ENCODE results near the gene TEX22. TPM values are rescaled to one million over a fixed set of nuclear protein-coding genes. Genes with fewer than 3 reads are reported as not detected.

The TEX22 gene, protein sequence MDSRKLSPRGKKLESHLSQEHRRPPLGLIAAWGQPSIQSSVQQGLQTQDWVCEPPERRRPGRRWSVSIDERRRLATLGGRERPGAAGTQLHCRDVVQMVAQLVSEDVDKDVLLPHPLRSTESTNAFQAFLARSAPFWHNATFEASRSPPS
- 0.20 and 0.73 TPM in 2 replicates for total RNA-seq

DNA sequence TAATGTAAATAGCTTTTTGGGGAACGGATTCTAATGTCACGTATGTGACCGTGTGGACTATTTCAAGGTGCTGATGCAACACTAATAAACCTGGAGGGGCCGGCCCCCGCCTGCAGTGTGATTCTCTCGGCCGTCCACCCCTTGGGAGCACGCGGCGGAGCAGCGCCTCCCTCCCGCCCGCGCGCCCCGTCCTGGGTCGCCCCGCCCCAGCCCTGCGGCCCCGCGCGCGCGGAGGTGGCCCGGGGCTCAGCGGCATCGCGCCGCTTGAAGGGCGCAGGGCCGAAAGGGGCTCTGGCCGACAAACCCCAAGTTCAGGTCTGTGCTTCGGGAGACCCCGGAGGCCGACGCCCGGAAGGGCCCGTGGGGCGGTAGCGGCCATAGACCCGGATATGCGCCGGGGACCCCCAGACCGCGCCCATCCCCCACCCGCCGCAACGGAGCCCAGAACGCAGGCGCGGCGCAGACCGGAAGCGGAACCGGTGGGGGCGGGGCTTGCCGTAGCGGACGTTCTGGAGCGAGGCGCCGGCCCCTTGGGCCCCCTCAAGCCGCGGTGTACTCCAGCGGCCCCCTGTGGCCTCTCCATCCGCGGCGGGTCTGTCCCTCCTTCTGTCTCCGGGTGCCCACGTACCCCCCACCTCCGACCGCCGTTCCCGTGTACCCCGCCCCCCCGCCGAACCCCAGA, at the start of gene TEX22:
TSS of gene TEX22 (plus strand) at position 495 of the 682 bp plus-strand sequence. CDS start 803 bp downstream, outside the sequence.

DNA sequence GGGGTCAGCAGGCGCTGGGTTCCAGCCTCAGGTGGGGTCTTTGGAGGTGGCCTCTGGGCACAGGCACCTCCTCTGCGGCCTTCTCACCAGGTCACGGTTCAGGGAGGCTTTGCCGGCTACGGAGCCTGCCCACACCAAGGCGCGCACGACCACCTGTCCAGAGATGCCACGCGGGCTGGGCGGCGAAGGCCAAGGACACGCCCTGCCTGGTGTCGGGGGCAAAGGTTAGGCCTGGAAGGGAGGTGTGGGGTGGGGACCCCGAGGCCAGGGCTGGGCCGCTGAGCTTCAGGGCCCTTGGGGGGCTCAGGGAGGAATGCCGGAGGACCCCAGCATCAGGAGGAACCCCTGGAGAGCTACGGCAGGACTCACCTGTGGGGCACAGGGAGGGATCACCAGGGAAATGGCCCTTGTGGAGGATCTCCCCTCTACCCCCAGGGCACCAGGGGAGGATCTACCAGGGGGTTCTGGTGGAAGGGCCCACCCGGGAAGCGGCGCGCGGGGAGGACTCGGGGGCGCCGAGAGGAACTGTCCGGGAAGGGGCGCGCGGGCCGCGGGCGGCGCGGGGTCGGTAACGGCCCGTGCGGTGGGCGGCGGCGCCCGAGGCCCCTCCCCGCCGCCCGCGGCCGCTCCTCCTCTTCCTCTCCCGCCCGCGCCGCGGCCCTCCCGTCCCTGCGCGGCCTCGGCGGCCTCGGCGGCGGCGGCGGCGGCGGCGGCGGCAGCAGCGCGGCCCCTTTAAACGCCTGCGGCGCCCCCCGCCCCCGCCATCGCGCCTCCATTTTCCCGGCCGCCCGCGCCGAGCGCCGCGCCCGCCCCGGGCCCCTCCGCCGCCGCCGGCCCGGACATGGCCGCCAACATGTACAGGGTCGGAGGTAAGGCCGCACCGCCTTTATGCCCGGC, 21.1 kb downstream of the TEX22 start, which contains the start of gene MTA1:
TSS of gene MTA1 (plus strand) at position 633 of the 897 bp plus-strand sequence. CDS start at position 842, 209 bp downstream.

Other genes with a start within 250 kb of the TEX22 start
- 0.37 and 0.59 TPM in 2 replicates for gene JAG2, start 229.8 kb upstream of the TEX22 start, total RNA-seq
- gene NUDT14, start 217.2 kb upstream of the TEX22 start, total RNA-seq = 6.1 and 9.6 TPM in 2 replicates
- 36.8 and 39.3 TPM in 2 replicates for gene BTBD6, start 150.0 kb upstream of the TEX22 start, total RNA-seq
- gene BRF1, start 97.5 kb upstream of the TEX22 start, total RNA-seq = 29.8 and 40.1 TPM in 2 replicates
- 49.9 and 51.1 TPM in 2 replicates for gene PACS2, start 83.8 kb upstream of the TEX22 start, total RNA-seq
- gene MTA1, start 21.3 kb downstream of the TEX22 start, total RNA-seq = 58.8 and 77.2 TPM in 2 replicates
- 22.8 and 24.6 TPM in 2 replicates for gene CRIP2, start 76.3 kb downstream of the TEX22 start, total RNA-seq
- gene CRIP1, start 88.3 kb downstream of the TEX22 start, total RNA-seq = 2.9 and 4.4 TPM in 2 replicates
- gene TEDC1, start 92.7 kb downstream of the TEX22 start, total RNA-seq = 8.5 and 15.6 TPM in 2 replicates
- gene TMEM121, start 128.0 kb downstream of the TEX22 start, total RNA-seq = 2.9 and 3.3 TPM in 2 replicates

Data from subcutaneous preadipocyte (primary cell).